Upper lobe of left lung (tissue), 4 donors: ENCODE measurements around the gene TRPC1.

Source experiments
- CTCF ChIP-seq, 6 experiments: fragments of 450-650 bp in 4 of 6; fragments of 200-600 bp in 2 of 6; sonication (generic) in 2 of 6; IDR thresholded peaks; one replicate each; pipeline ENCODE4 v1.5.1; 2016 to 2019; ENCODE audit warnings: antibody characterized with exemption in 6 of 6
- POLR2A ChIP-seq, 4 donors: fragments of 450-650 bp; IDR thresholded peaks; one replicate each; pipeline ENCODE4 v1.5.1; 2016 to 2017; ENCODE audit warnings: antibody characterized with exemption in 4 of 4, mild to moderate bottlenecking in 2 of 4
- POLR2AphosphoS5 ChIP-seq, 2 donors: sonication (generic); formaldehyde crosslinking; IDR thresholded peaks; one replicate each; pipeline ENCODE4 v1.5.1; 2017; ENCODE audit warnings: antibody characterized with exemption in 2 of 2

GRCh38 chr3:142716102-142716501 is 7.7 kb upstream of the TRPC1 start:
- TF ChIP-seq CTCF (IDR thresholded peaks at IDR 0.05) (no peak), POLR2AphosphoS5 (IDR thresholded peaks at IDR 0.05) (no peak), POLR2A (IDR thresholded peaks at IDR 0.05) (no peak)
